Choroid plexus epithelial cell (primary cell): ENCODE results near the gene KLHDC4.

ENCODE experiments used
- DNase-seq: peaks from one replicate; pipeline ENCODE4 v3.0.0-alpha.2; 2010; ENCODE audit warnings: low read depth
- H3K4me3 ChIP-seq: 2 replicates; pipeline ENCODE4 v1.5.1; 2011; ENCODE audit warnings: low read depth, mild to moderate bottlenecking, control low read depth, low read length, moderate library complexity
- TF ChIP-seq, protein P1 (sequence below): conservative IDR thresholded peaks from 2 replicates; pipeline ENCODE4 v1.5.1; 2011; ENCODE audit warnings: low read depth, mild to moderate bottlenecking, control low read depth, inconsistent platforms, low read length, moderate library complexity

Gene KLHDC4

DNA sequence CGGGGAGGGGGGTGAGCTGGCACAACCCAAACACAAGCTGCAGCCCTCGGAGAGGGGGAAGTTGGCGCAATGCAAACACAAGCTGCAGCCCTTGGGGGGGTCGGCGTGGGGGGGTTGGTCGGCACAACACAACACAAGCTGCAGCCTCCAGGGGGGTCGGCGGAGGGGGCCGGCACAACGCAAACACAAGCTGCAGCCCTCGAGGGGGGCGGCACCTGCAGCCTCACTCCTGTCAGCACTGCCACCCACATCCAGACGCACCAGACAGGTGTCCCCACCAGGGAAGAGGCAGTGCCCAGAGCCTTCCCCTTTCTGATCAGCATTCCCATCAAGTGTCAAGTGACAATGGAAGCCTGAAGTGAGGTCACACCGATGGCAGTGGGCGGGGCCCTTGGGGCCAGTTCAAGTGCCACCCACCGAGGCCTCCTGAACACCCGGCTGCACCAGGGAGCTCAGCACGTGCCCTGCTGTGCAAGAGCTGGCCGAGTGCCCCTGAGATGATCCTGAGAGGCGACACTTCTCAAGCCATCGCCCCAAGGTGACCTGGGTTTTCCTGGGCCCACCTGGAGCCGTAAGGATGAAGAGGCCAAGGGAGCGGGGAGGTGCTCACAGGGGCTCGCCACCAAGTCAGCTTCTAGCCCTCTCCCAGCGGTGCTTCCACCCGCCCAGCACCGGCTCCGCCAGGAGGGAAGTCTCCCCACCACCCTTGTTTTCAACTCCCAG, 59.3 kb downstream of the KLHDC4 start:
- no peak for DNase-seq
- TF ChIP-seq, protein P1, sequence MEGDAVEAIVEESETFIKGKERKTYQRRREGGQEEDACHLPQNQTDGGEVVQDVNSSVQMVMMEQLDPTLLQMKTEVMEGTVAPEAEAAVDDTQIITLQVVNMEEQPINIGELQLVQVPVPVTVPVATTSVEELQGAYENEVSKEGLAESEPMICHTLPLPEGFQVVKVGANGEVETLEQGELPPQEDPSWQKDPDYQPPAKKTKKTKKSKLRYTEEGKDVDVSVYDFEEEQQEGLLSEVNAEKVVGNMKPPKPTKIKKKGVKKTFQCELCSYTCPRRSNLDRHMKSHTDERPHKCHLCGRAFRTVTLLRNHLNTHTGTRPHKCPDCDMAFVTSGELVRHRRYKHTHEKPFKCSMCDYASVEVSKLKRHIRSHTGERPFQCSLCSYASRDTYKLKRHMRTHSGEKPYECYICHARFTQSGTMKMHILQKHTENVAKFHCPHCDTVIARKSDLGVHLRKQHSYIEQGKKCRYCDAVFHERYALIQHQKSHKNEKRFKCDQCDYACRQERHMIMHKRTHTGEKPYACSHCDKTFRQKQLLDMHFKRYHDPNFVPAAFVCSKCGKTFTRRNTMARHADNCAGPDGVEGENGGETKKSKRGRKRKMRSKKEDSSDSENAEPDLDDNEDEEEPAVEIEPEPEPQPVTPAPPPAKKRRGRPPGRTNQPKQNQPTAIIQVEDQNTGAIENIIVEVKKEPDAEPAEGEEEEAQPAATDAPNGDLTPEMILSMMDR = no peak
- H3K4me3 ChIP-seq = no peak overlapping the region

DNA sequence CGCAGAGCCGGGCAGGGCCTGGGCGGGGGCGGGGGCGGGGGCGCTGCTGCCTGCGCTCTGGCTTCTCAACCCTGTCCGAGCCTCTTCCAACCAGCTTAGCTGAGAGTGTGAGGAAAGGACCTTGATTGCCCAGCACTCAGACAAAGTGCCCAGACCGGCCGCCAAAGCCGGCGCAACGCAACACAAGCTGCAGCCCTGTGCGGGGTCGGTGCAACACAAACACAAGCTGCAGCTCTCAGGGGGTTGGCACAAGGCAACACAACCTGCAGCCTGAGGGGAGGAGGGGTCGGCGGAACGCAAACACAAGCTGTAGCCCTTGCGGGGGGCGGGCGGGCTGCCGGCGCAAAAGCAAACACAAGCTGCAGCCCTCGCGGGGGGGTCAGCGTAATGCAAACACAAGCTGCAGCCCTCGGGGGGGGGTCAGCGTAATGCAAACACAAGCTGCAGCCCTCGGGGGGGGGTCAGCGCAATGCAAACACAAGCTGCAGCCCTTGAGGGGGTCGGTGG, 60.0 kb downstream of the KLHDC4 start:
- H3K4me3 ChIP-seq = no peak overlapping the region

GRCh38 chr16:87704754-87705353, 60.9 kb downstream of the KLHDC4 start:
- no peak overlapping the region for H3K4me3 ChIP-seq
- TF ChIP-seq, protein P1 = no peak
- DNase-seq = no peak

More for the DNA sequence above, 60.0 kb downstream of the KLHDC4 start:
- TF ChIP-seq, protein P1 = no peak
- peak; percentile 1 for DNase-seq

DNA sequence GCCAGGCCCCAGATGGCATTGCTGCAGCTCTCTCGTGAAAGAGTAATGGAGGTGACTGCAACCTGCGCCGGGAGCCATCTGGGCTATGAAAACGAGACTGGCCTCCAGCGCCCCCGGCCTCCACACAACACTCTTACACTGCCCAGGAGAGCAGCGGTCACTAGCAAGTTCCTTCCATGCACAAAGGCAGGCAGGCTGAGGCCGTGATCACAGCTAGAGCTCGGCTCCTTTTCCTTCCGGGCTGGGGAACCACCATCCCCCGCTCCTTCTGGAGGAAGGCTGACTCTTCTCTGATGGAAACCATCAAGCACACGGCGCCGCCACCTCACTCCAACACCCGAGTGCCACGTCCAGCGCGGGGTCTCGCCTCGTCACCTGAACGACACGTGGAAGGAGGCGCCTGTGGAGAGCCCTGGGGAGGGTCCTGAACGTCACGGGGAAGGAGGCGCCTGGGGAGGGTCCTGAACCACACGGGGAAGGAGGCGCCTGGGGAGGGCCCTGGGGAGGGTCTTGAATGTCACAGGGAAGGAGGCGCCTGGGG, 61.9 kb downstream of the KLHDC4 start:
- no peak for DNase-seq
- no peak overlapping the region for H3K4me3 ChIP-seq
- TF ChIP-seq, protein P1 = no peak

- no peak overlapping the region for H3K4me3 ChIP-seq
- TF ChIP-seq, protein P1 = no peak
- no peak for DNase-seq
Observed at GRCh38 chr16:87703071-87703470, 62.7 kb downstream of the KLHDC4 start.

- TF ChIP-seq, protein P1 = peak; percentile 80
- DNase-seq = peak; percentile 63
- no peak overlapping the region for H3K4me3 ChIP-seq
Observed at GRCh38 chr16:87702325-87702811, 63.4 kb downstream of the KLHDC4 start.
